GM20000 (cell line): Measurements from ENCODE around the gene RHPN2.

ENCODE experiments used
- DNase-seq: peaks from one replicate; pipeline ENCODE4 v3.0.0; 2012; ENCODE audit warnings: low spot score
- CTCF ChIP-seq: IDR thresholded peaks from 2 replicates; pipeline ENCODE4 v1.5.1; 2012; ENCODE audit warnings: mild to moderate bottlenecking, control low read depth; ENCODE audit errors: extremely low read depth, missing control alignments

RHPN2 gene

DNA sequence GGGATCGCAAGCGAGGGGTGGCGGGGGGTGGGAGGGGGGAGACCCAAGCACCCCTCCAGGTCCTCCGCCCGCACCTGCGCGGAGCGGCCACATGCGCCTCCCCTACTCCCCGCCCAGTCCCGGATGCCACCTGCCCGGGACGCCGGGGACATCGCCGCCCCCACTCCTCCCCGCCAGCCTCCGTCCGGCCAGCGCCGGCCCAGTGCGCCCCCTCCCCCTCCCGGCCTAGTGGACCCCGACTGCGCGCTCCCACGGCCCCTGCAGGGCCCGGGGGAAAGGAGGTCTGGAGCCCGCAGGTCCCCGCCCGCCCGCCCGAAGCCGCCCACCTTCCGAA lies 263 bp downstream of the RHPN2 start:
- peak; percentile 78 for DNase-seq
- TF ChIP-seq CTCF, result no peak

- TF ChIP-seq CTCF, result no peak
Measured at GRCh38 chr19:33063753-33064457, 783 bp downstream of the RHPN2 start.

DNA sequence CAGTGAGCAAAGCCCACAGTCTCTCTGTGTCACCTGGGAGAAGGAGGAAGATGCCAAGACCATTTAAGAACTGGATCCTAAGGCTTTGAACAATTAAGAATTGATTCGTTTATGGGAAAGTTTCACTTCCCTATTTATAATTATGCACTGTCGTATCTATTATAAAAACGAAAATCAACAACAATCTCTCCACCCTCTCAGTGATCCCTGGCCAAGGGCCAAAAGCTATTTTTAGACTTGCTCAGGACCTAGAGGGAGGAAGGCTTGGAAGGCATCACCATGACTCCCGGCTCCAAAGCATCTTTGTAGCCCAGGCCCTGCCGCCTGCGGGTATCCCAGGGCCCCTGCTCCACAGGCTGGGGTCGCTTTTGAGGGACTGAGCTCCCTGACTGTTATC lies 1.3 kb downstream of the RHPN2 start:
- no peak for TF ChIP-seq CTCF

More at GRCh38 chr19:33063753-33064457, 783 bp downstream of the RHPN2 start:
- peak; percentile 60 for DNase-seq

DNA sequence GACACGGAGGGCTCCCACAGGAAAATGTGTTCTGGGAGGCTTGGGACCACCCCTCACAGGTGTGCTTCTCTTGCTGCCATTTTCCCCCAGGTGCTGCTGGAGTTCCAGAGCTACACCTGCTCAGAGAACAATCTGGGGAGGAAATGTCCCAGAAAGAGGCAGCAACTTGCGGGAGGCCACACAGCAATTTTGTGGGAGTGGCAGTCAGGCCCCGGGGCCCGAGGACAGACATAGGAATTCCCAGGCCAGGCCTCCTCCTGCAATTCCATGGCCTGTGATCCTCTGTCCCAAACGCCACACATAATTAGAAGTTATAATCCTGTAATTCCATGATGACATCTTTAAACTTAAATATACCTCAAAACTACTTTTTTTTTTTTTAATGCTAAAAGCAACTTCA lies 1.8 kb downstream of the RHPN2 start:
- no peak for DNase-seq
- no peak for TF ChIP-seq CTCF

More for the DNA sequence above, 1.3 kb downstream of the RHPN2 start:
- no peak for DNase-seq

GRCh38 chr19:33060586-33060985 lies 4.1 kb downstream of the RHPN2 start:
- no peak for TF ChIP-seq CTCF
- no peak for DNase-seq

DNA sequence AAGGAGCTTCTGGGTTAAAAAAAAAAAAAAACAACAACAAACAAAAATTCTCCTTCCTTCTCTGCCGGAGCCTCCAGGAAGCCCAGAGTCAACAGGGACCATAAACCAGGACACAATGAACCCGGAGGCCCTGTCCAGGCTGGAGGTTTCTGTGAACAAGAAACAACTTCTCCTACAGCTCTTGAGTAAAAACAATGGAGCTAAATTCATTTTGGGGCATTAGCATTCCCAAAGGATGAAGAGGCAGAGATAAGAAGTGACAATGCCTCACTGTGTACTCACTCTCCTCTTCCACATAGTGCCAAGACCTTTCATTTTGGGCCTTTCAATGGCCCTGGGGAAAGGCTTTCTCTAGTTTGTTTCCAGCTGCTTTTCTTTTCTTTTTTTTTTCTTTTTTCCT lies 9.0 kb downstream of the RHPN2 start:
- DNase-seq, result no peak
- no peak for TF ChIP-seq CTCF

- no peak for TF ChIP-seq CTCF
- DNase-seq, result no peak
Measured at GRCh38 chr19:33054623-33055022, 10.1 kb downstream of the RHPN2 start.
